ENCODE measurements around the gene CNKSR3.

DNA sequence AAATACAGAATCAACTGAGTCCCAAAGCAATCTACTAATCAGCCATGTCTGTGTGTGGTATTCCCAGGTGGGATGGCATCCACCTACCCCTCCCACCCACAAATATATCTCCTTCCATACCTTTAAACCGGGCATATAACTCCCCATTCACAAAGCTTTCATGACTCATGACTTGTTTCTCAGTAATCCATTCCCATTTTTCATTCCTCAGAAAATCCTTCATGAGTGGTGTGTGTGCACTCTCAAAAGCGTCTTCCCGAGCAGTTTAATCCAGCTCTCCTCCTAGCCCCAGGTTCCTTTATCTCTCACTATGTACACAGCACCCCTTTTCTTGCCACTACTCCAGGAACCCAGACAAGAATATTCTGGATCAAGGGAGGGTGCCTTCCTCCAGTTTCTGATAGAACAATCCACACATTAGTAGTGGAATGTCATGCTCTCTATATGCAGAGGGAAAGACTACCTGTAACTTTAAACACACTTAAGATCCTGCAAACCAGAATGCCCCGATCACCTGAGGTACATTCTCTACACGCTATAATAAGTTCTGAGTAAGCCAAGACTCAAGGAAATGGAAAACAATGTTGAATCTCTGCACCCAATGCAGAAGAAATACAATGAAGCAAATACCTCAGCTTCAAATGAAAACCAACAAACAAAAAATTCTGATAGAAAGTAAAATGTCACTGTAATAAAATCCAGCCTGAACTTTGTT lies 98.2 kb downstream of the CNKSR3 start:
- TF ChIP-seq TAF1 (IDR thresholded peaks at IDR 0.05; ENCODE audit: low read depth), result no peak
- TF ChIP-seq, protein P1, sequence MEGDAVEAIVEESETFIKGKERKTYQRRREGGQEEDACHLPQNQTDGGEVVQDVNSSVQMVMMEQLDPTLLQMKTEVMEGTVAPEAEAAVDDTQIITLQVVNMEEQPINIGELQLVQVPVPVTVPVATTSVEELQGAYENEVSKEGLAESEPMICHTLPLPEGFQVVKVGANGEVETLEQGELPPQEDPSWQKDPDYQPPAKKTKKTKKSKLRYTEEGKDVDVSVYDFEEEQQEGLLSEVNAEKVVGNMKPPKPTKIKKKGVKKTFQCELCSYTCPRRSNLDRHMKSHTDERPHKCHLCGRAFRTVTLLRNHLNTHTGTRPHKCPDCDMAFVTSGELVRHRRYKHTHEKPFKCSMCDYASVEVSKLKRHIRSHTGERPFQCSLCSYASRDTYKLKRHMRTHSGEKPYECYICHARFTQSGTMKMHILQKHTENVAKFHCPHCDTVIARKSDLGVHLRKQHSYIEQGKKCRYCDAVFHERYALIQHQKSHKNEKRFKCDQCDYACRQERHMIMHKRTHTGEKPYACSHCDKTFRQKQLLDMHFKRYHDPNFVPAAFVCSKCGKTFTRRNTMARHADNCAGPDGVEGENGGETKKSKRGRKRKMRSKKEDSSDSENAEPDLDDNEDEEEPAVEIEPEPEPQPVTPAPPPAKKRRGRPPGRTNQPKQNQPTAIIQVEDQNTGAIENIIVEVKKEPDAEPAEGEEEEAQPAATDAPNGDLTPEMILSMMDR (IDR thresholded peaks at IDR 0.05; ENCODE audit: poor library complexity, severe bottlenecking), result no peak
- TF ChIP-seq, protein P2, sequence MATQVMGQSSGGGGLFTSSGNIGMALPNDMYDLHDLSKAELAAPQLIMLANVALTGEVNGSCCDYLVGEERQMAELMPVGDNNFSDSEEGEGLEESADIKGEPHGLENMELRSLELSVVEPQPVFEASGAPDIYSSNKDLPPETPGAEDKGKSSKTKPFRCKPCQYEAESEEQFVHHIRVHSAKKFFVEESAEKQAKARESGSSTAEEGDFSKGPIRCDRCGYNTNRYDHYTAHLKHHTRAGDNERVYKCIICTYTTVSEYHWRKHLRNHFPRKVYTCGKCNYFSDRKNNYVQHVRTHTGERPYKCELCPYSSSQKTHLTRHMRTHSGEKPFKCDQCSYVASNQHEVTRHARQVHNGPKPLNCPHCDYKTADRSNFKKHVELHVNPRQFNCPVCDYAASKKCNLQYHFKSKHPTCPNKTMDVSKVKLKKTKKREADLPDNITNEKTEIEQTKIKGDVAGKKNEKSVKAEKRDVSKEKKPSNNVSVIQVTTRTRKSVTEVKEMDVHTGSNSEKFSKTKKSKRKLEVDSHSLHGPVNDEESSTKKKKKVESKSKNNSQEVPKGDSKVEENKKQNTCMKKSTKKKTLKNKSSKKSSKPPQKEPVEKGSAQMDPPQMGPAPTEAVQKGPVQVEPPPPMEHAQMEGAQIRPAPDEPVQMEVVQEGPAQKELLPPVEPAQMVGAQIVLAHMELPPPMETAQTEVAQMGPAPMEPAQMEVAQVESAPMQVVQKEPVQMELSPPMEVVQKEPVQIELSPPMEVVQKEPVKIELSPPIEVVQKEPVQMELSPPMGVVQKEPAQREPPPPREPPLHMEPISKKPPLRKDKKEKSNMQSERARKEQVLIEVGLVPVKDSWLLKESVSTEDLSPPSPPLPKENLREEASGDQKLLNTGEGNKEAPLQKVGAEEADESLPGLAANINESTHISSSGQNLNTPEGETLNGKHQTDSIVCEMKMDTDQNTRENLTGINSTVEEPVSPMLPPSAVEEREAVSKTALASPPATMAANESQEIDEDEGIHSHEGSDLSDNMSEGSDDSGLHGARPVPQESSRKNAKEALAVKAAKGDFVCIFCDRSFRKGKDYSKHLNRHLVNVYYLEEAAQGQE (IDR thresholded peaks at IDR 0.05; ENCODE audit: borderline replicate concordance), result no peak
- no peak for TF ChIP-seq SMC3 (conservative IDR thresholded peaks at IDR 0.05; ENCODE audit: poor library complexity)
- no peak for TF ChIP-seq EZH2 (IDR thresholded peaks at IDR 0.05; ENCODE audit: borderline replicate concordance, insufficient read depth, low read length, poor library complexity, severe bottlenecking)
- no peak for TF ChIP-seq POLR2AphosphoS5 (IDR thresholded peaks at IDR 0.05)
- no peak for TF ChIP-seq RAD21 (conservative IDR thresholded peaks at IDR 0.05)
- TF ChIP-seq EP300 (conservative IDR thresholded peaks at IDR 0.05; ENCODE audit: poor library complexity, severe bottlenecking), result no peak

All from neural cell (in vitro differentiated cells).